Lower leg skin (tissue), 3 donors: ENCODE measurements around the gene LUZP1.

ENCODE experiments used
- CTCF ChIP-seq, 3 donors: fragments of 450-650 bp; IDR thresholded peaks; one replicate each; pipeline ENCODE4 v1.5.1; 2016; ENCODE audit warnings: antibody characterized with exemption in 3 of 3, mild to moderate bottlenecking in 3 of 3, moderate library complexity in 2 of 3
- POLR2A ChIP-seq, 2 donors: fragments of 450-650 bp; IDR thresholded peaks; one replicate each; pipeline ENCODE4 v1.6.1; 2016 to 2017; ENCODE audit warnings: antibody characterized with exemption in 2 of 2, mild to moderate bottlenecking in 1 of 2, moderate library complexity in 1 of 2

- TF ChIP-seq POLR2A (IDR thresholded peaks at IDR 0.05) (no peak), CTCF (IDR thresholded peaks at IDR 0.05) (no peak)
Observed at GRCh38 chr1:23069149-23069548, 99.5 kb downstream of the LUZP1 start.
